ENCODE results near the gene NOM1. TPM values are rescaled to one million over a fixed set of nuclear protein-coding genes. Genes with fewer than 3 reads are reported as not detected.

The NOM1 gene
- polyA plus RNA-seq, 2 of the 4 experiments (the other 2 are of a cell fraction), result 15.5 to 17.7 TPM

GRCh38 chr7:157018328-157018996 lies 69.0 kb downstream of the NOM1 start:
- CTCF ChIA-PET, result interaction anchor here (2.1 kb wide), 1 partner anchor 255 kb away, joined by 5 read pairs; no protein-coding TSS in a partner anchor
- H3K4me3 ChIP-seq, result no peak overlapping the region
- WGBS (ENCODE audit: missing lambda C conversion rate), result 89% methylated on average over 49 of the region's 49 CpGs
- ATAC-seq (no peak), FAIRE-seq (no peak), DNase-seq (ENCODE audit: low read depth in 1 of 2, low spot score in 1 of 2) (no peak)
- no peaks in the 10 kb centered on the region for H3K9me3 ChIP-seq
- no peak overlapping the region for H3K27ac ChIP-seq
- no peak overlapping the region for H3K4me2 ChIP-seq
- TF ChIP-seq MAZ (IDR thresholded peaks at IDR 0.05; ENCODE audit: borderline replicate concordance, low read depth, low read length) (no peak), CBX2 (IDR thresholded peaks at IDR 0.05; ENCODE audit: borderline replicate concordance, low read depth) (no peak), CHD2 (IDR thresholded peaks at IDR 0.05; ENCODE audit: low read length, partially characterized antibody) (no peak)
- POLR2A ChIA-PET, result no interaction called here
- no peaks in the 10 kb centered on the region; the same call in 2 of the 3 replicates for H3K4me1 ChIP-seq

DNA sequence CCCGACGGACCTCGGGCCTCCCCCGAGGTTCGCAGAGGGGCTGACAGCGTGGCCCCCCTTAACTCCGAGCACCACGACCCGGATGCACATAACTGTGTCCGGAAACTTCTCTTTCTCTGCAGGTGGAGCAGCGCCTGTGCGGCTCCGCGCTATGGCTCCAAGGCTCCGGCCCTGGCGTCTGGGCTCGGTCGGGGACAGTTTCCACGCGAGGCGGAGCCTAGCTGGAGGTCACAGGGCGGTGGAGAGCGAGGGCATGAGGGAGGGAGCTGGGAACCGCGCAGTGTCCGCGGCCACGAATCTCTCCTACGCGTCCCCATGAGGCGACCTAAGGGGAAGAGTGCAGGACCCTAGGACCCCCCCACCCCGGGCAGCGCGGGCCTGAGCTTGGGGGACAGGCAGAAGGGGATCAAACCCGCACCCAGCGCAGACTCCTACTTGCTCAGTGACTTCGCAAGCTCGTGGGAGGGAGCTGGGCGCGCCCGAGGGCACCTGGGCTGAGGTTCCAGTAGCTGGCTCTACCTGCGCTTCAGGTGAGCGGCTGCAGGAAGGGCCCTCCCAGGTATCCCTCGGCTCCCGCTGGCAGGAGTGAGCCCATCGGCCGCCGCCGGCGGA lies 69.6 kb downstream of the NOM1 start:
- WGBS (ENCODE audit: missing lambda C conversion rate), result 52% methylated on average over 40 of the region's 50 CpGs
- peak in 1 of 2 experiments; percentile 10; a peak in 1 of 6 replicates for ATAC-seq
- Histone ChIP-seq H3K9me3 (no peaks in the 10 kb centered on the region), H3K27ac (no peak overlapping the region), H3K4me2 (no peak overlapping the region), H3K4me3 (no peak overlapping the region), H3K4me1 (no peaks in the 10 kb centered on the region; the same call in 2 of the 3 replicates)
- FAIRE-seq, result no peak
- ChIA-PET POLR2A (interaction anchor here (1.1 kb wide), 1 partner anchor 9 kb away, joined by 3 read pairs; the partner anchor contains the start of gene MNX1), CTCF (interaction anchor here (2.1 kb wide), 1 partner anchor 255 kb away, joined by 5 read pairs; no protein-coding TSS in a partner anchor)
- TF ChIP-seq ZNF302 (CRISPR knock-in tag; IDR thresholded peaks at IDR 0.05), result no peak
- no peak for TF ChIP-seq ZFP36 (IDR thresholded peaks at IDR 0.05; ENCODE audit: borderline replicate concordance, partially characterized antibody)
- TF ChIP-seq RFX5 (IDR thresholded peaks at IDR 0.05), result no peak
- no peak for TF ChIP-seq NPAS2 (CRISPR knock-in tag; IDR thresholded peaks at IDR 0.05; ENCODE audit: borderline replicate concordance)
- no peak for TF ChIP-seq ELK1 (IDR thresholded peaks at IDR 0.05; ENCODE audit: low read depth, low read length)
- no peak for TF ChIP-seq EHMT2 (IDR thresholded peaks at IDR 0.05; ENCODE audit: low read depth)
- no peak for TF ChIP-seq KDM1A (IDR thresholded peaks at IDR 0.05; ENCODE audit: low read depth)
- TF ChIP-seq ZSCAN20 (CRISPR knock-in tag; IDR thresholded peaks at IDR 0.05), result no peak
- TF ChIP-seq HOXA7 (CRISPR knock-in tag; IDR thresholded peaks at IDR 0.05), result no peak
- TF ChIP-seq HOXB13 (CRISPR knock-in tag; IDR thresholded peaks at IDR 0.05; ENCODE audit: low read depth), result no peak
- TF ChIP-seq POLR2AphosphoS2 (conservative IDR thresholded peaks at IDR 0.05; ENCODE audit: low read length), result no peak
- TF ChIP-seq POLR2A (IDR thresholded peaks at IDR 0.05; ENCODE audit: low read length), result no peak
- TF ChIP-seq, protein P1, sequence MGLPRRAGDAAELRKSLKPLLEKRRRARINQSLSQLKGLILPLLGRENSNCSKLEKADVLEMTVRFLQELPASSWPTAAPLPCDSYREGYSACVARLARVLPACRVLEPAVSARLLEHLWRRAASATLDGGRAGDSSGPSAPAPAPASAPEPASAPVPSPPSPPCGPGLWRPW (IDR thresholded peaks at IDR 0.05), result no peak
- TF ChIP-seq ZC3H11A (IDR thresholded peaks at IDR 0.05), result no peak
- no peak for TF ChIP-seq MAFK (IDR thresholded peaks at IDR 0.05; ENCODE audit: partially characterized antibody)
- TF ChIP-seq FOXS1 (CRISPR knock-in tag; IDR thresholded peaks at IDR 0.05), result no peak
- no peak for TF ChIP-seq NFE2L2 (conservative IDR thresholded peaks at IDR 0.05; ENCODE audit: low read length)
- no peak for DNase-seq (ENCODE audit: low read depth in 1 of 2, low spot score in 1 of 2)

- no peak overlapping the region for H3K4me2 ChIP-seq
- no peak overlapping the region for H3K27ac ChIP-seq
- CTCF ChIA-PET, result interaction anchor here (0.6 to 2.1 kb wide), 2 partner anchors 127 to 254 kb away, joined by 3 to 5 read pairs; partner anchors contain the start of gene LMBR1
- 90% methylated on average over 25 of the region's 25 CpGs for WGBS (ENCODE audit: missing lambda C conversion rate)
- no peak overlapping the region for H3K4me3 ChIP-seq
- POLR2A ChIA-PET, result interaction anchor here (1.1 kb wide), 1 partner anchor 9 kb away, joined by 3 read pairs; the partner anchor contains the start of gene MNX1
- TF ChIP-seq POLR2AphosphoS2 (conservative IDR thresholded peaks at IDR 0.05; ENCODE audit: low read length) (no peak), RAD21 (conservative IDR thresholded peaks at IDR 0.05 in 1 of 2, IDR thresholded peaks at IDR 0.05 in 1 of 2) (no peak)
- H3K4me1 ChIP-seq, result no peaks in the 10 kb centered on the region; the same call in 2 of the 3 replicates
- FAIRE-seq, result no peak
- H3K9me3 ChIP-seq, result no peaks in the 10 kb centered on the region
- ATAC-seq, result no peak
- no peak for DNase-seq (ENCODE audit: low read depth in 1 of 2, low spot score in 1 of 2)
These were observed 70.4 kb downstream of the NOM1 start for GRCh38 chr7:157019718-157020451.

All from A549 (cell line).